Measurements from ENCODE around the gene SPINK14.

SPINK14 gene

GRCh38 chr5:148162038-148162437, 6.3 kb upstream of the SPINK14 start:
- H3K9me3 ChIP-seq (ENCODE audit: control insufficient read depth, low read length) = no peaks in the 10 kb centered on the region
- no peak overlapping the region for H3K9ac ChIP-seq (ENCODE audit: low read length)
- H3K36me3 ChIP-seq (ENCODE audit: control insufficient read depth, insufficient read depth, low read length) = no peaks in the 10 kb centered on the region
- H3K4me3 ChIP-seq (ENCODE audit: low read length) = no peak overlapping the region
- H3K27me3 ChIP-seq (ENCODE audit: control insufficient read depth, insufficient read depth, low read length) = no peaks in the 10 kb centered on the region
- no peaks in the 10 kb centered on the region for H3K4me1 ChIP-seq (ENCODE audit: control insufficient read depth, insufficient read depth, low read length)

- H3K9me3 ChIP-seq (ENCODE audit: control insufficient read depth, low read length) = no peaks in the 10 kb centered on the region
- H3K9ac ChIP-seq (ENCODE audit: low read length) = no peak overlapping the region
- H3K27me3 ChIP-seq (ENCODE audit: control insufficient read depth, insufficient read depth, low read length) = no peaks in the 10 kb centered on the region
- no peaks in the 10 kb centered on the region for H3K4me1 ChIP-seq (ENCODE audit: control insufficient read depth, insufficient read depth, low read length)
- H3K4me3 ChIP-seq (ENCODE audit: low read length) = no peak overlapping the region
- no peaks in the 10 kb centered on the region for H3K36me3 ChIP-seq (ENCODE audit: control insufficient read depth, insufficient read depth, low read length)
These were observed 5.0 kb upstream of the SPINK14 start for GRCh38 chr5:148163345-148163744.

GRCh38 chr5:148166550-148167283, 1.6 kb upstream of the SPINK14 start:
- H3K4me1 ChIP-seq (ENCODE audit: control insufficient read depth, insufficient read depth, low read length) = no peaks in the 10 kb centered on the region
- no peaks in the 10 kb centered on the region for H3K9me3 ChIP-seq (ENCODE audit: control insufficient read depth, low read length)
- H3K36me3 ChIP-seq (ENCODE audit: control insufficient read depth, insufficient read depth, low read length) = no peaks in the 10 kb centered on the region
- H3K4me3 ChIP-seq (ENCODE audit: low read length) = no peak overlapping the region
- no peak overlapping the region for H3K9ac ChIP-seq (ENCODE audit: low read length)
- no peaks in the 10 kb centered on the region for H3K27me3 ChIP-seq (ENCODE audit: control insufficient read depth, insufficient read depth, low read length)

GRCh38 chr5:148172377-148172776, 4.0 kb downstream of the SPINK14 start:
- peaks cover 4% of the 10 kb centered on the region for H3K4me1 ChIP-seq (ENCODE audit: control insufficient read depth, insufficient read depth, low read length)
- H3K9ac ChIP-seq (ENCODE audit: low read length) = no peak overlapping the region
- H3K36me3 ChIP-seq (ENCODE audit: control insufficient read depth, insufficient read depth, low read length) = no peaks in the 10 kb centered on the region
- no peaks in the 10 kb centered on the region for H3K27me3 ChIP-seq (ENCODE audit: control insufficient read depth, insufficient read depth, low read length)
- H3K4me3 ChIP-seq (ENCODE audit: low read length) = no peak overlapping the region
- no peaks in the 10 kb centered on the region for H3K9me3 ChIP-seq (ENCODE audit: control insufficient read depth, low read length)

GRCh38 chr5:148176480-148176879, 8.1 kb downstream of the SPINK14 start:
- Histone ChIP-seq H3K27me3 (ENCODE audit: control insufficient read depth, insufficient read depth, low read length) (no peaks in the 10 kb centered on the region), H3K36me3 (ENCODE audit: control insufficient read depth, insufficient read depth, low read length) (no peaks in the 10 kb centered on the region), H3K9ac (ENCODE audit: low read length) (no peak overlapping the region), H3K9me3 (ENCODE audit: control insufficient read depth, low read length) (no peaks in the 10 kb centered on the region), H3K4me3 (ENCODE audit: low read length) (no peak overlapping the region), H3K4me1 (ENCODE audit: control insufficient read depth, insufficient read depth, low read length) (peaks cover 15% of the 10 kb centered on the region)

- Histone ChIP-seq H3K36me3 (ENCODE audit: control insufficient read depth, insufficient read depth, low read length) (no peaks in the 10 kb centered on the region), H3K4me1 (ENCODE audit: control insufficient read depth, insufficient read depth, low read length) (peaks cover 11% of the 10 kb centered on the region), H3K9ac (ENCODE audit: low read length) (no peak overlapping the region), H3K27me3 (ENCODE audit: control insufficient read depth, insufficient read depth, low read length) (no peaks in the 10 kb centered on the region), H3K9me3 (ENCODE audit: control insufficient read depth, low read length) (no peaks in the 10 kb centered on the region), H3K4me3 (ENCODE audit: low read length) (no peak overlapping the region)
These were observed 8.9 kb downstream of the SPINK14 start for GRCh38 chr5:148177207-148177606.

GRCh38 chr5:148179234-148179824, 11.0 kb downstream of the SPINK14 start:
- no peaks in the 10 kb centered on the region for H3K27me3 ChIP-seq (ENCODE audit: control insufficient read depth, insufficient read depth, low read length)
- H3K4me3 ChIP-seq (ENCODE audit: low read length) = no peak overlapping the region
- no peaks in the 10 kb centered on the region for H3K36me3 ChIP-seq (ENCODE audit: control insufficient read depth, insufficient read depth, low read length)
- H3K9ac ChIP-seq (ENCODE audit: low read length) = no peak overlapping the region
- H3K4me1 ChIP-seq (ENCODE audit: control insufficient read depth, insufficient read depth, low read length) = peaks cover 11% of the 10 kb centered on the region
- H3K9me3 ChIP-seq (ENCODE audit: control insufficient read depth, low read length) = no peaks in the 10 kb centered on the region

- Histone ChIP-seq H3K9me3 (ENCODE audit: control insufficient read depth, low read length) (no peaks in the 10 kb centered on the region), H3K4me3 (ENCODE audit: low read length) (no peak overlapping the region), H3K4me1 (ENCODE audit: control insufficient read depth, insufficient read depth, low read length) (peaks cover 7% of the 10 kb centered on the region), H3K9ac (ENCODE audit: low read length) (no peak overlapping the region), H3K27me3 (ENCODE audit: control insufficient read depth, insufficient read depth, low read length) (no peaks in the 10 kb centered on the region), H3K36me3 (ENCODE audit: control insufficient read depth, insufficient read depth, low read length) (no peaks in the 10 kb centered on the region)
These were observed 18.1 kb downstream of the SPINK14 start for GRCh38 chr5:148186248-148187003.

- Histone ChIP-seq H3K4me1 (ENCODE audit: control insufficient read depth, insufficient read depth, low read length) (peaks cover 7% of the 10 kb centered on the region), H3K4me3 (ENCODE audit: low read length) (no peak overlapping the region), H3K9me3 (ENCODE audit: control insufficient read depth, low read length) (no peaks in the 10 kb centered on the region), H3K9ac (ENCODE audit: low read length) (no peak overlapping the region), H3K27me3 (ENCODE audit: control insufficient read depth, insufficient read depth, low read length) (no peaks in the 10 kb centered on the region), H3K36me3 (ENCODE audit: control insufficient read depth, insufficient read depth, low read length) (no peaks in the 10 kb centered on the region)
These were observed 22.7 kb downstream of the SPINK14 start for GRCh38 chr5:148191010-148191409.

- Histone ChIP-seq H3K27me3 (ENCODE audit: control insufficient read depth, insufficient read depth, low read length) (no peaks in the 10 kb centered on the region), H3K4me1 (ENCODE audit: control insufficient read depth, insufficient read depth, low read length) (no peaks in the 10 kb centered on the region), H3K9me3 (ENCODE audit: control insufficient read depth, low read length) (no peaks in the 10 kb centered on the region), H3K9ac (ENCODE audit: low read length) (no peak overlapping the region), H3K4me3 (ENCODE audit: low read length) (no peak overlapping the region), H3K36me3 (ENCODE audit: control insufficient read depth, insufficient read depth, low read length) (no peaks in the 10 kb centered on the region)
These were observed 24.9 kb downstream of the SPINK14 start for GRCh38 chr5:148193202-148193601.

- no peak overlapping the region for H3K4me3 ChIP-seq (ENCODE audit: low read length)
- no peaks in the 10 kb centered on the region for H3K36me3 ChIP-seq (ENCODE audit: control insufficient read depth, insufficient read depth, low read length)
- no peak overlapping the region for H3K9ac ChIP-seq (ENCODE audit: low read length)
- H3K9me3 ChIP-seq (ENCODE audit: control insufficient read depth, low read length) = no peaks in the 10 kb centered on the region
- H3K27me3 ChIP-seq (ENCODE audit: control insufficient read depth, insufficient read depth, low read length) = no peaks in the 10 kb centered on the region
- H3K4me1 ChIP-seq (ENCODE audit: control insufficient read depth, insufficient read depth, low read length) = peaks cover 10% of the 10 kb centered on the region
These were observed 32.8 kb downstream of the SPINK14 start for GRCh38 chr5:148201151-148201550.

GRCh38 chr5:148202531-148203203, 34.3 kb downstream of the SPINK14 start, which contains the start of gene SPINK6:
TSS of gene SPINK6 (plus strand) at chr5:148203042. CDS start at chr5:148203097, 55 bp downstream.
- H3K4me1 ChIP-seq (ENCODE audit: control insufficient read depth, insufficient read depth, low read length) = peaks cover 19% of the 10 kb centered on the region
- H3K9me3 ChIP-seq (ENCODE audit: control insufficient read depth, low read length) = no peaks in the 10 kb centered on the region
- H3K9ac ChIP-seq (ENCODE audit: low read length) = no peak within 1 kb of the TSS
- no peaks in the 10 kb centered on the region for H3K36me3 ChIP-seq (ENCODE audit: control insufficient read depth, insufficient read depth, low read length)
- H3K4me3 ChIP-seq (ENCODE audit: low read length) = no peak within 1 kb of the TSS
- H3K27me3 ChIP-seq (ENCODE audit: control insufficient read depth, insufficient read depth, low read length) = no peaks in the 10 kb centered on the region

Measured in mucosa of stomach (tissue), 1 donor.